Trophoblast cell (in vitro differentiated cells and primary cell): ENCODE results near the gene TSSK2.

ENCODE experiments used
- DNase-seq, 2 donors: peaks; one replicate each; pipeline ENCODE4 v3.0.0-alpha.2; 2016
- H2AFZ ChIP-seq: 2 replicates; pipeline ENCODE4 v1.6.1; 2013; ENCODE audit warnings: low read length, moderate library complexity, mild to moderate bottlenecking; ENCODE audit not compliant: insufficient read depth, poor library complexity
- H2AK5ac ChIP-seq: 2 replicates; pipeline ENCODE4 v1.6.1; 2013; ENCODE audit warnings: mild to moderate bottlenecking, low read length
- H2BK120ac ChIP-seq: 2 replicates; pipeline ENCODE4 v1.6.1; 2013; ENCODE audit warnings: low read length, mild to moderate bottlenecking, moderate library complexity; ENCODE audit not compliant: insufficient read depth, poor library complexity
- H2BK12ac ChIP-seq: 2 replicates; pipeline ENCODE4 v1.6.1; 2013; ENCODE audit warnings: mild to moderate bottlenecking, low read length, moderate library complexity
- H2BK5ac ChIP-seq: 2 replicates; pipeline ENCODE4 v1.6.1; 2013; ENCODE audit warnings: low read length, low read depth, moderate library complexity, mild to moderate bottlenecking; ENCODE audit not compliant: poor library complexity
- H3K14ac ChIP-seq: 2 replicates; pipeline ENCODE4 v1.6.1; 2013; ENCODE audit warnings: mild to moderate bottlenecking, low read length
- H3K18ac ChIP-seq: 2 replicates; pipeline ENCODE4 v1.6.1; 2013; ENCODE audit warnings: mild to moderate bottlenecking, low read length
- H3K23ac ChIP-seq: 2 replicates; pipeline ENCODE4 v1.6.1; 2013; ENCODE audit warnings: low read length
- H3K27ac ChIP-seq: 2 replicates; pipeline ENCODE4 v1.5.1; 2013; ENCODE audit warnings: low read depth, mild to moderate bottlenecking, inconsistent platforms, low read length, moderate library complexity
- H3K27me3 ChIP-seq: 2 replicates; pipeline ENCODE4 v1.6.1; 2013; ENCODE audit warnings: inconsistent platforms, mild to moderate bottlenecking, low read length, moderate library complexity; ENCODE audit not compliant: insufficient read depth
- H3K36me3 ChIP-seq, 2 experiments: 1 replicate in 1 of 2; 2 replicates in 1 of 2; pipeline ENCODE4 v1.6.1; 2013; ENCODE audit warnings: low read length in 2 of 2, mild to moderate bottlenecking in 2 of 2, moderate library complexity in 1 of 2; ENCODE audit not compliant: insufficient read depth in 2 of 2, control insufficient read depth in 1 of 2
- H3K4ac ChIP-seq: 2 replicates; pipeline ENCODE4 v1.6.1; 2013; ENCODE audit warnings: low read depth, mild to moderate bottlenecking, low read length, moderate library complexity
- H3K4me1 ChIP-seq, 2 experiments: 1 replicate in 1 of 2; 2 replicates in 1 of 2; pipeline ENCODE4 v1.6.1; 2013; ENCODE audit warnings: low read length in 2 of 2, mild to moderate bottlenecking in 2 of 2, moderate library complexity in 1 of 2; ENCODE audit not compliant: insufficient read depth in 2 of 2, control insufficient read depth in 1 of 2
- H3K4me2 ChIP-seq: 2 replicates; pipeline ENCODE4 v1.6.1; 2013; ENCODE audit warnings: inconsistent platforms, mild to moderate bottlenecking, low read length, moderate library complexity
- H3K4me3 ChIP-seq: 2 replicates; pipeline ENCODE4 v1.5.1; 2013; ENCODE audit warnings: mild to moderate bottlenecking, low read depth, low read length, inconsistent platforms
- H3K79me1 ChIP-seq: one replicate; pipeline ENCODE4 v1.6.1; 2013; ENCODE audit warnings: low read length
- H3K79me2 ChIP-seq: 2 replicates; pipeline ENCODE4 v1.6.1; 2013; ENCODE audit warnings: low read length, mild to moderate bottlenecking; ENCODE audit not compliant: control insufficient read depth, insufficient read depth, poor library complexity
- H3K9ac ChIP-seq: 2 replicates; pipeline ENCODE4 v1.6.1; 2013; ENCODE audit warnings: mild to moderate bottlenecking, low read length
- H3K9me3 ChIP-seq: 2 replicates; pipeline ENCODE4 v1.6.1; 2013; ENCODE audit warnings: low read depth, mild to moderate bottlenecking, control low read depth, inconsistent platforms, low read length; ENCODE audit not compliant: insufficient read depth
- H4K12ac ChIP-seq: 2 replicates; pipeline ENCODE4 v1.6.1; 2013; ENCODE audit warnings: low read depth, mild to moderate bottlenecking, low read length, moderate library complexity
- H4K8ac ChIP-seq: 2 replicates; pipeline ENCODE4 v1.6.1; 2013; ENCODE audit warnings: low read depth, mild to moderate bottlenecking, low read length, moderate library complexity
- H4K91ac ChIP-seq: one replicate; pipeline ENCODE4 v1.6.1; 2013; ENCODE audit warnings: low read depth, mild to moderate bottlenecking, low read length, moderate library complexity
- WGBS: extraction: QIAGEN DNeasy Blood & Tissue Kit; methylation state at CpG from one replicate; pipeline ENCODE4 v1.1.7; 2013; ENCODE audit warnings: missing lambda C conversion rate; ENCODE audit not compliant: insufficient read length, insufficient coverage; ENCODE audit errors: extremely low coverage; 5-methylcytosine and 5-hydroxymethylcytosine counted together

TSSK2 gene

DNA sequence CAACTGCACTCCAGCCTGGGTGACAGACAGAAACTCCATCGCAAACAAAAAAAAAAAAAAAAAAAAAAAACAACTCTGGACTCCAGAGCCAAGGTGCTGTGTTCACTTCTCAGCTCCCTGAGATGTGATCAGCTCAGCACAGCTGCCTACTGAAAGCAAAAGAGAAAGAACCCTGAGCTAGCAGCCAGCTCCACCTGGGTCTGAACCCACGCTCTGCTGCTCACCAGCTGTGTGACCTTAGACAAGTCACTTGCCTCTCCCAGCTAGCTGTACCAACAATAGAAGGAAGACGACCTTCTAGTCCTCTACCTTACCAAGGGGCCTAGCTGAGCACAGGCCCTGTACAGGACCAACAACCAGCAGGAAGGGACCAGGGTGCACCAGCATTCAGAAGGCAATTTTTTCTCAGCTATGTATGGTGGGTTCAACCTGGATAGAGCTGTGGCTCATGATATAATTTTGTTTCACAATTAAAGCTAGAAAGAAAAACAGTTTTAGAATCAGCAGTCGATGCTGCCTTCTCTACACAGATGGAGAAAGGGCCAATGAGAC is 12.7 kb upstream of the TSSK2 start:
- no peak for DNase-seq
- Histone ChIP-seq H2BK120ac (no peak overlapping the region), H3K4me1 (peaks cover 13 to 15% of the 10 kb centered on the region in 2 experiments), H3K4me3 (no peak overlapping the region), H4K8ac (no peak overlapping the region), H3K14ac (no peak overlapping the region), H3K36me3 (peaks cover 9 to 23% of the 10 kb centered on the region in 2 experiments), H3K4me2 (no peak overlapping the region), H4K12ac (no peak overlapping the region), H2AK5ac (no peak overlapping the region), H4K91ac (no peak overlapping the region), H3K9me3 (peaks cover 3% of the 10 kb centered on the region), H2BK5ac (no peak overlapping the region), H3K18ac (no peak overlapping the region), H3K27me3 (no peaks in the 10 kb centered on the region), H3K4ac (peak overlapping the region; percentile 81), H3K27ac (no peak overlapping the region), H3K79me2 (peaks cover 30% of the 10 kb centered on the region), H3K9ac (no peak overlapping the region), H3K79me1 (peaks cover 9% of the 10 kb centered on the region), H2BK12ac (no peak overlapping the region), H2AFZ (no peak overlapping the region), H3K23ac (peak overlapping the region; percentile 35)
- no CpG with 5 or more reads among the region's 4 CpGs for whole genome bisulfite sequencing

DNA sequence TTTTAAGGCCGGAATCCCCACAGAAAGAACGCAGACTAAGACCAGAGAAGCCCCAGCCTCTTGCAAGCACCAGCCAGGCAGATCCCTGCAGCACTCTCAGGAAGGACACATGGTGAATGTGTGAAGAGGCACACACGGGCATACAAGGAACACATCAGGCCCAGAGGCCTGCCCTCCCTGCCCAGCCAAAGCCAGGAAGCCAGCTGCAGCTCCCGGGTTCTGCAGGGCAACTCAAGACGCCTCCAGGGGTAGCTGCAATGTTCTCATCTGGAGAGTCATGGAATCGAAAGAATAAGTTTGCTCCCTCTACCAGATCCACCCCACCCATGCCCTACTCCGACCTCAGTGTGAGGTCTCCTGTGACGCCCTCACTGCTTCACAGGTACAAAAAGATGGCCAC is 11.2 kb upstream of the TSSK2 start:
- Histone ChIP-seq H3K23ac (no peak overlapping the region), H3K4me2 (no peak overlapping the region), H2BK5ac (no peak overlapping the region), H2AFZ (no peak overlapping the region), H2BK12ac (no peak overlapping the region), H3K27me3 (no peaks in the 10 kb centered on the region), H3K4me3 (no peak overlapping the region), H2BK120ac (no peak overlapping the region), H3K9ac (no peak overlapping the region), H2AK5ac (no peak overlapping the region), H3K27ac (no peak overlapping the region), H4K91ac (no peak overlapping the region), H3K79me2 (peaks cover 30% of the 10 kb centered on the region), H3K14ac (no peak overlapping the region), H3K79me1 (peaks cover 9% of the 10 kb centered on the region), H3K18ac (no peak overlapping the region), H3K4me1 (peaks cover 13 to 15% of the 10 kb centered on the region in 2 experiments), H4K8ac (no peak overlapping the region), H3K9me3 (peaks cover 3% of the 10 kb centered on the region), H3K4ac (peak overlapping the region; percentile 95), H4K12ac (no peak overlapping the region), H3K36me3 (peaks cover 9 to 23% of the 10 kb centered on the region in 2 experiments)
- DNase-seq, result no peak
- WGBS, result no CpG with 5 or more reads among the region's 8 CpGs

DNA sequence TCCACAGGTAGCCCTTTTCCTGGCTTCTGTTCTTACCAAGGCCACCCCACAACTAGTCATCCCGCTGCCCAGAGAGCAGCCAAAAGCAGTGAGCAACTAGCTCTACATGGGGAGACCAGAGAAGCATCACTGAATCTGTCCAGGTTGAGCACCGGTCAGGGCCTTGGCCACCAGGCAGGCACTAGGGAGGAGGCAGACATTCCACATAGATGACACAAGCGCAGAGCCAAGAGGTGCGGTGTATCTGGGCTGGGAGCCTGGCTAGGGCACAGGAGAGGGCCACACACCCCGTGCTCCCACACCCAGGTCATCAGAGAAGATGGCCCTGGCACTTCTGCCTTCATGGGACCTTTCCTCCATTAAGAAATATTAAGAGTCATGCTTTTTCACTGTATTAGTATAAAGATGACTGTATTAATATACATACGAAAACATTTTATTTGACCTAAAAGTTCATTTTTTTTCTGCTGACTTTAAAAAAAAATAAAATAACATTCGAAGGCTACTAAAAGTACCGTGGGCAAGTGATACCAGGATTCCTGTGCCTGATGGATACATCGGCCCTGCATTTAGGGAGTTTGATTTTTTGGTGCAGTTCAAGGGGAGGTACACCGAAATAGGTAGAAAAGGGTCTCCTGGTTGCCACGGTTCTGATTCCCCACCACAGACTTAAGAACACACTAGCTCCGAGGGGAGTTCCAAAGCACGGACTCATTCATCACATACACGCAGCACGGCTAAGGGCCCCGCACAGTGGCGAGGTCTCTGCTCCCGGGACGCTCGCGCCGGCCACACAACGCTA is 10.1 kb upstream of the TSSK2 start:
- peak; percentile 51 to 73 for DNase-seq
- H3K4me2 ChIP-seq, result peak overlapping the region; percentile 72
- H2BK120ac ChIP-seq, result no peak overlapping the region
- H3K4me1 ChIP-seq, result peaks cover 13 to 15% of the 10 kb centered on the region in 2 experiments
- H3K4me3 ChIP-seq, result peak overlapping the region; percentile 99
- H2BK12ac ChIP-seq, result no peak overlapping the region
- H2AK5ac ChIP-seq, result peak overlapping the region; percentile 8
- H3K9me3 ChIP-seq, result peaks cover 3% of the 10 kb centered on the region
- H3K79me1 ChIP-seq, result peaks cover 9% of the 10 kb centered on the region
- H4K12ac ChIP-seq, result peak overlapping the region; percentile 6
- no peak overlapping the region for H2BK5ac ChIP-seq
- H3K4ac ChIP-seq, result peak overlapping the region; percentile 81
- peak overlapping the region; percentile 26 for H3K18ac ChIP-seq
- H4K91ac ChIP-seq, result peak overlapping the region; percentile 29
- H3K27ac ChIP-seq, result peak overlapping the region; percentile 35
- peaks cover 28% of the 10 kb centered on the region for H3K79me2 ChIP-seq
- H3K27me3 ChIP-seq, result no peaks in the 10 kb centered on the region
- no peak overlapping the region for H4K8ac ChIP-seq
- H2AFZ ChIP-seq, result peak overlapping the region; percentile 24
- H3K9ac ChIP-seq, result peak overlapping the region; percentile 42
- peaks cover 9 to 19% of the 10 kb centered on the region in 2 experiments for H3K36me3 ChIP-seq
- H3K14ac ChIP-seq, result peak overlapping the region; percentile 41
- no CpG with 5 or more reads among the region's 23 CpGs for WGBS
- H3K23ac ChIP-seq, result no peak overlapping the region

DNA sequence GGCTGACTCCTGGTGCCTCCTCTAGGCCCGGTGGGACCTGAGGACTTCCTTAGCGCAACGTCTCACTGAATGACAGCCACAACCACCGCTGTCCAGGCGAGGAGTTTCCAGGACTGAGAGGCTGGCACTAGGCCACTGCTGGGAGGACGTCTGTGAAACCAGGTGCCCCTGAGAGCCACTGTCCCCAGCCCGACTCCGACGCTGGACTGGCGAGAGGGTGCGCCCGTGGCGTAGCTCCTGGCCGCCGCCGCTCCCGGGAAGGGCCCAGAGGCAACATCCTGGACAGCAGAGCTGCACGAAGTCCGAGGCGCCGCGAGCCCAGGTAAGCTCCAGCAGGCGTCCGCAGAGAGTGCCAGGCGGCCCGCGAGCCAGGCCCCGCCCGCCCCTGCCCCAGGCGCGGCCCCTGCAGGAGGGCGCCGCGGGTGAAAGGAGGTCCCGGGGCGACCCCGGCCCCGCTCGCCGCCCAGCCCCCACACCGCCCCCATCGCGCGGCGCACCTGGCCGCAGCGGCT is 9.4 kb upstream of the TSSK2 start:
- no peak overlapping the region for H3K23ac ChIP-seq
- peak overlapping the region; percentile 84 for H3K27ac ChIP-seq
- peak overlapping the region; percentile 96 for H2BK120ac ChIP-seq
- peak overlapping the region; percentile 99 for H3K4me3 ChIP-seq
- no peak overlapping the region for H2BK12ac ChIP-seq
- peak overlapping the region; percentile 100 for H3K18ac ChIP-seq
- peak; percentile 44 to 65 for DNase-seq
- H4K8ac ChIP-seq, result peak overlapping the region; percentile 97
- peak overlapping the region; percentile 92 for H2BK5ac ChIP-seq
- H3K79me1 ChIP-seq, result peaks cover 9% of the 10 kb centered on the region
- no CpG with 5 or more reads among the region's 47 CpGs for WGBS
- H2AFZ ChIP-seq, result peak overlapping the region; percentile 96
- H2AK5ac ChIP-seq, result peak overlapping the region; percentile 85
- peak overlapping the region; percentile 93 for H3K9ac ChIP-seq
- peak overlapping the region; percentile 90 for H3K4ac ChIP-seq
- H3K4me2 ChIP-seq, result peak overlapping the region; percentile 72
- H3K4me1 ChIP-seq, result peaks cover 13 to 15% of the 10 kb centered on the region in 2 experiments
- H4K12ac ChIP-seq, result peak overlapping the region; percentile 99
- H3K79me2 ChIP-seq, result peaks cover 25% of the 10 kb centered on the region
- H3K36me3 ChIP-seq, result peaks cover 9 to 14% of the 10 kb centered on the region in 2 experiments
- H3K9me3 ChIP-seq, result peaks cover 2% of the 10 kb centered on the region
- H3K27me3 ChIP-seq, result no peaks in the 10 kb centered on the region
- peak overlapping the region; percentile 99 for H3K14ac ChIP-seq
- peak overlapping the region; percentile 94 for H4K91ac ChIP-seq
